Measurements from ENCODE around the gene UGT1A8.

Gene UGT1A8

DNA sequence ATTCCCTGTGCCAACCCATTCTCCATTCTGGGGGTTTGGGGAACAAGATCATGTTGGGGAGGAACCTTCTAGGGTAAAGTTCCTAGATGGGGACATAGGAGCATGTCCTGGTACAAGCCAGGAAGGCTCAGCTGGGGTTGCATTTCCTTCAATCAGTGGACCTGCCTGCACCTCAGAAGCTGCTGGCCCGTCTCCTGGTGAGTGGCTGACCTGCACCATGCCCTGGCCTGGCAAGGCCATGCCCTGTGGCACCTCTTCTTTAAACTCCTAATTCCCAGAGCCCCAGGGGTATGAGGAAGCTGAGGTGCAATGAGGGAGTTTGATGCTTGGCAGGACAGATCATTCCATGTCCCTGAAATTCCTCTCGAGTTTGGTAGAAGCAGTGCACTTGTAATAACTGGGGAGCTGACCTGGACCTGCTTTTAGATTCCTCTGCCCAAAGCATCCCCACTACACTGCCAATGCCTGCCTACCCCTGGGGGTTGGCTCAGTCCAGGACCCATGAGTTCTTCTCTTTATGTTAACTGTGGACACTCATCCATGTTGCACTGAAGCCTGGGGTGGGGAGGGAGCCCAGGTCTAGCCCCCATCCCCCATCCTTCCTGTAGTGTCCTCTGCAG lies 186.0 kb downstream of the UGT1A8 start:
- Histone ChIP-seq H4K20me1 (ENCODE audit: low read depth, low read length) (no peaks in the 10 kb centered on the region), H3K9ac (ENCODE audit: low read length) (no peak overlapping the region), H3K27ac (ENCODE audit: low read depth, low read length) (no peak overlapping the region), H3K9me2 (replicated peaks; ENCODE audit: insufficient read depth, low read length) (no peaks in the 10 kb centered on the region), H3F3A (ENCODE audit: insufficient read depth) (no peaks in the 10 kb centered on the region), H3K27me3 (ENCODE audit: low read length) (no peaks in the 10 kb centered on the region), H3K36me3 (ENCODE audit: low read length) (no peaks in the 10 kb centered on the region), H3K79me2 (ENCODE audit: insufficient read depth, low read length) (no peaks in the 10 kb centered on the region), H3K4me2 (ENCODE audit: low read depth, low read length, poor library complexity, severe bottlenecking) (no peak overlapping the region), H2AFZ (ENCODE audit: low read depth, low read length, severe bottlenecking) (no peak overlapping the region), H3K9me3 (ENCODE audit: insufficient read depth, low read length) (no peaks in the 10 kb centered on the region), H3K4me3 (ENCODE audit: insufficient read depth, low read length, poor library complexity, severe bottlenecking) (no peak overlapping the region)
- TF ChIP-seq CTCF (IDR thresholded peaks at IDR 0.05; ENCODE audit: insufficient read depth, low read length, poor library complexity, severe bottlenecking) (no peak), EZH2phosphoT487 (conservative IDR thresholded peaks at IDR 0.05; ENCODE audit: low read length) (no peak)

GRCh38 chr2:233803994-233804393 lies 186.6 kb downstream of the UGT1A8 start:
- no peaks in the 10 kb centered on the region for H4K20me1 ChIP-seq (ENCODE audit: low read depth, low read length)
- no peak overlapping the region for H3K4me3 ChIP-seq (ENCODE audit: insufficient read depth, low read length, poor library complexity, severe bottlenecking)
- no peaks in the 10 kb centered on the region for H3K79me2 ChIP-seq (ENCODE audit: insufficient read depth, low read length)
- H2AFZ ChIP-seq (ENCODE audit: low read depth, low read length, severe bottlenecking): no peak overlapping the region
- H3K9me3 ChIP-seq (ENCODE audit: insufficient read depth, low read length): no peaks in the 10 kb centered on the region
- no peaks in the 10 kb centered on the region for H3K27me3 ChIP-seq (ENCODE audit: low read length)
- TF ChIP-seq CTCF (IDR thresholded peaks at IDR 0.05; ENCODE audit: insufficient read depth, low read length, poor library complexity, severe bottlenecking) (no peak), EZH2phosphoT487 (conservative IDR thresholded peaks at IDR 0.05; ENCODE audit: low read length) (no peak)
- no peak overlapping the region for H3K4me2 ChIP-seq (ENCODE audit: low read depth, low read length, poor library complexity, severe bottlenecking)
- no peaks in the 10 kb centered on the region for H3F3A ChIP-seq (ENCODE audit: insufficient read depth)
- H3K27ac ChIP-seq (ENCODE audit: low read depth, low read length): no peak overlapping the region
- no peaks in the 10 kb centered on the region for H3K9me2 ChIP-seq (replicated peaks; ENCODE audit: insufficient read depth, low read length)
- no peak overlapping the region for H3K9ac ChIP-seq (ENCODE audit: low read length)
- no peaks in the 10 kb centered on the region for H3K36me3 ChIP-seq (ENCODE audit: low read length)

GRCh38 chr2:233807215-233807865 lies 189.9 kb downstream of the UGT1A8 start:
- Histone ChIP-seq H3F3A (ENCODE audit: insufficient read depth) (no peaks in the 10 kb centered on the region), H3K4me2 (ENCODE audit: low read depth, low read length, poor library complexity, severe bottlenecking) (no peak overlapping the region), H3K36me3 (ENCODE audit: low read length) (no peaks in the 10 kb centered on the region), H3K27ac (ENCODE audit: low read depth, low read length) (no peak overlapping the region), H2AFZ (ENCODE audit: low read depth, low read length, severe bottlenecking) (no peak overlapping the region), H3K4me3 (ENCODE audit: insufficient read depth, low read length, poor library complexity, severe bottlenecking) (no peak overlapping the region), H3K9me3 (ENCODE audit: insufficient read depth, low read length) (no peaks in the 10 kb centered on the region), H3K9me2 (replicated peaks; ENCODE audit: insufficient read depth, low read length) (no peaks in the 10 kb centered on the region), H4K20me1 (ENCODE audit: low read depth, low read length) (no peaks in the 10 kb centered on the region), H3K27me3 (ENCODE audit: low read length) (no peaks in the 10 kb centered on the region), H3K9ac (ENCODE audit: low read length) (no peak overlapping the region), H3K79me2 (ENCODE audit: insufficient read depth, low read length) (no peaks in the 10 kb centered on the region)
- TF ChIP-seq EZH2phosphoT487 (conservative IDR thresholded peaks at IDR 0.05; ENCODE audit: low read length) (no peak), CTCF (IDR thresholded peaks at IDR 0.05; ENCODE audit: insufficient read depth, low read length, poor library complexity, severe bottlenecking) (no peak)

Data from SU-DHL-6 (cell line).